Heart right ventricle (tissue), 16 donors: ENCODE measurements around the gene FN3K. TPM values are rescaled to one million over a fixed set of nuclear protein-coding genes. Genes with fewer than 3 reads are reported as not detected.

Experiments
- ATAC-seq, 8 donors: fragments of 200-7000 bp; cut with Tn5 transposase; one replicate each; pipeline ENCODE4 v1.9.1; 2020; ENCODE audit warnings: mild to moderate bottlenecking in 8 of 8, moderate library complexity in 8 of 8, moderate number of reproducible peaks in 1 of 8
- DNase-seq, 2 donors: peaks; one replicate each; pipeline ENCODE4 v3.0.0-alpha.2; 2020
- H3K27ac ChIP-seq, 10 donors: fragments of 200-600 bp; sonication (generic) in 2 of 10; one replicate each; pipeline versions ENCODE4 v1.5.0 to v1.8.0; 2020 to 2022; ENCODE audit warnings: mild to moderate bottlenecking in 3 of 10
- H3K27me3 ChIP-seq, 7 donors: fragments of 200-600 bp; one replicate each; pipeline ENCODE4 v1.8.0; 2021 to 2022; ENCODE audit warnings: mild to moderate bottlenecking in 2 of 7
- H3K36me3 ChIP-seq, 9 donors: fragments of 200-600 bp; sonication (generic) in 1 of 9; one replicate each; pipeline versions ENCODE4 v1.5.0 to v1.8.0; 2020 to 2022; ENCODE audit warnings: mild to moderate bottlenecking in 2 of 9
- H3K4me1 ChIP-seq, 9 donors: fragments of 200-600 bp; sonication (generic) in 1 of 9; one replicate each; pipeline versions ENCODE4 v1.5.0 to v1.8.0; 2020 to 2022; ENCODE audit warnings: mild to moderate bottlenecking in 4 of 9
- H3K4me3 ChIP-seq, 10 donors: fragments of 200-600 bp; sonication (generic) in 2 of 10; one replicate each; pipeline versions ENCODE4 v1.5.0 to v1.8.0; 2020 to 2022; ENCODE audit warnings: mild to moderate bottlenecking in 7 of 10, moderate library complexity in 2 of 10
- H3K9me3 ChIP-seq, 11 donors: fragments of 200-600 bp in 10 of 11; sonication (generic) in 2 of 11; one replicate each; pipeline versions ENCODE4 v1.5.0 to v1.8.0; 2013 to 2022; ENCODE audit warnings: mild to moderate bottlenecking in 2 of 11, control low read depth in 1 of 11, moderate library complexity in 1 of 11
- CTCF ChIP-seq, 9 donors: fragments of 200-600 bp; sonication (generic) in 2 of 9; IDR thresholded peaks; one replicate each; pipeline versions ENCODE4 v1.5.0 to v1.8.0; 2021 to 2022; ENCODE audit warnings: antibody characterized with exemption in 9 of 9, mild to moderate bottlenecking in 5 of 9, moderate library complexity in 1 of 9
- WGBS, 2 donors: extraction: QIAGEN DNeasy Blood & Tissue Kit; methylation state at CpG; one replicate each; pipeline ENCODE4 v1.1.7; 2013; ENCODE audit warnings: inconsistent platforms in 1 of 2; 5-methylcytosine and 5-hydroxymethylcytosine counted together
- intact Hi-C, 10 donors: fragments of 100-400 bp; cut with DNase I; formaldehyde crosslinking; loops; one replicate each; pipeline versions ENCODE4 v1.11.1 to v1.14.2; 2022
- polyA plus RNA-seq, 2 donors: library from polyadenylated mRNA; stranded (reverse); fragments of 200-250 nt; gene quantifications; one replicate each; pipeline ENCODE4 v1.2.3, GENCODE V29; 2013
- total RNA-seq, 10 donors: library from RNA; stranded (reverse); fragmentation: NEBNext Ultra II Directional in 3 of 10; extraction: Animal tissue kit (Norgen Biotek cat#: 25700) in 3 of 10; gene quantifications; one replicate each; pipeline versions ENCODE4 v1.2.1 to v1.2.4, GENCODE V29; 2021 to 2023
- donor health status: Arrhythmogenic right ventricular cardiomyopathy.
- donor health status: ischemic (EF 13 %, LVEDD 7.1; RV severe dilation, severe dysfunction).
- donor health status: healthy with polysubstance abuse.
- donor health status: DM: no; HTN: yes; CAD: no.
- donor health status: DM: no; HTN: no; CAD: no.
- donor health status: ischemic (EF 25% LVEDD 6.9; RV normal size, moderate dysfunction).
- donor health status: ischemic (EF 25% LVEDD 5.7; RV mildly dilated, moderate dysfunction).
- donor health status: healthy.
- donor health status: DM: yes; HTN: yes; CAD: no.
- donor health status: Ischemic cardiomyopathy.
- donor health status: ischemic (EF 35%, LVEDD 5.7; RV mildly dilated, moderate dysfunction).
- donor health status: nonischemic (EF 11% LVEDD 7.7; RV severe dilation, severe dysfunction).
- donor health status: DM: yes; HTN: yes; CAD: no.
- donor health status: PGD.
- donor health status: ischemic (EF 29% LVEDD 5.4; RV normal size, mild dysfunction).
- donor health status: nonischemic (EF 23%, LVEDD 6.1; RV moderate dilation, normal function).

The FN3K gene
- total and polyA plus RNA-seq, 12 donors, result 48.4 to 115 (median 90.7) TPM

- Histone ChIP-seq H3K4me3 (no peak overlapping the region), H3K27ac (no peak overlapping the region), H3K27me3 (peaks cover 0 to 3% (median 0%) of the 10 kb centered on the region in 7 donors), H3K9me3 (no peaks in the 10 kb centered on the region), H3K36me3 (no peaks in the 10 kb centered on the region), H3K4me1 (peaks cover 0 to 6% (median 4%) of the 10 kb centered on the region in 9 donors)
- DNase-seq (no peak), ATAC-seq (no peak)
- 73% methylated on average over 38 of the region's 38 CpGs for WGBS, 2 donors
- no peak for TF ChIP-seq CTCF (IDR thresholded peaks at IDR 0.05)
- intact Hi-C loops, result loop anchor here in 2 of 10 donors (10.0 kb wide), 1 partner anchor 49 kb away; no protein-coding TSS in a partner anchor
These were observed 31.2 kb upstream of the FN3K start for GRCh38 chr17:82703935-82704865.

GRCh38 chr17:82704886-82705285 is 30.5 kb upstream of the FN3K start:
- no peak for TF ChIP-seq CTCF (IDR thresholded peaks at IDR 0.05)
- Histone ChIP-seq H3K4me1 (no peaks in the 10 kb centered on the region), H3K4me3 (no peak overlapping the region), H3K36me3 (no peaks in the 10 kb centered on the region), H3K27ac (no peak overlapping the region), H3K27me3 (peaks cover 0 to 4% (median 0%) of the 10 kb centered on the region in 7 donors), H3K9me3 (no peaks in the 10 kb centered on the region)
- no peak for ATAC-seq
- intact Hi-C loops, result loop anchor here in 2 of 10 donors (10.0 kb wide), 1 partner anchor 50 kb away; no protein-coding TSS in a partner anchor
- DNase-seq, result no peak
- 80% methylated on average over 13 of the region's 13 CpGs for WGBS, 2 donors

GRCh38 chr17:82705756-82706155 is 29.7 kb upstream of the FN3K start:
- ATAC-seq (no peak), DNase-seq (no peak)
- Histone ChIP-seq H3K27ac (no peak overlapping the region), H3K36me3 (no peaks in the 10 kb centered on the region), H3K27me3 (peaks cover 0 to 6% (median 0%) of the 10 kb centered on the region in 7 donors), H3K4me3 (no peak overlapping the region), H3K4me1 (no peaks in the 10 kb centered on the region), H3K9me3 (no peaks in the 10 kb centered on the region)
- WGBS, 2 donors, result 86 to 89% methylated on average over 18 of the region's 18 CpGs
- TF ChIP-seq CTCF (IDR thresholded peaks at IDR 0.05), result no peak
- intact Hi-C loops, result loop anchor here in 2 of 10 donors (10.0 kb wide), 1 partner anchor 51 kb away; no protein-coding TSS in a partner anchor

- no peak overlapping the region for H3K4me3 ChIP-seq
- H3K9me3 ChIP-seq, result no peaks in the 10 kb centered on the region
- no peak for DNase-seq
- no peaks in the 10 kb centered on the region for H3K36me3 ChIP-seq
- no peak overlapping the region for H3K27ac ChIP-seq
- intact Hi-C loops, result loop anchor here in 2 of 10 donors (10.0 kb wide), 1 partner anchor 54 kb away; no protein-coding TSS in a partner anchor
- ATAC-seq, result no peak
- no peak for TF ChIP-seq CTCF (IDR thresholded peaks at IDR 0.05)
- H3K27me3 ChIP-seq, result peaks cover 0 to 2% (median 0%) of the 10 kb centered on the region in 7 donors
- H3K4me1 ChIP-seq, result no peaks in the 10 kb centered on the region
- WGBS, 2 donors, result 66 to 74% methylated on average over 9 of the region's 9 CpGs
These were observed 26.3 kb upstream of the FN3K start for GRCh38 chr17:82709024-82709675.
